Measurements from ENCODE around the gene TRIM62.

The TRIM62 gene

GRCh38 chr1:33221385-33221758 is 39.5 kb upstream of the TRIM62 start:
- H3K27me3 ChIP-seq (replicated peaks) = no peaks in the 10 kb centered on the region
- no peak for TF ChIP-seq CTCF (IDR thresholded peaks at IDR 0.05; ENCODE audit: low read depth, low read length, missing control alignments)
- H3K4me3 ChIP-seq (ENCODE audit: low read depth, low read length) = no peak overlapping the region
- H3K27ac ChIP-seq = no peak overlapping the region
- DNase-seq = no peak
- in situ Hi-C loops (cut with HindIII; ENCODE audit: low pct_ligation_motif_present, low sequenced_read_pairs) = no loop called here
- no peaks in the 10 kb centered on the region for H3K36me3 ChIP-seq (replicated peaks)

GRCh38 chr1:33220676-33221384 is 39.0 kb upstream of the TRIM62 start:
- Histone ChIP-seq H3K36me3 (replicated peaks) (no peaks in the 10 kb centered on the region), H3K27ac (no peak overlapping the region), H3K4me3 (ENCODE audit: low read depth, low read length) (no peak overlapping the region), H3K27me3 (replicated peaks) (no peaks in the 10 kb centered on the region)
- no peak for DNase-seq
- in situ Hi-C loops (cut with HindIII; ENCODE audit: low pct_ligation_motif_present, low sequenced_read_pairs) = no loop called here
- TF ChIP-seq CTCF (IDR thresholded peaks at IDR 0.05; ENCODE audit: low read depth, low read length, missing control alignments) = no peak

GRCh38 chr1:33219886-33220661 is 38.2 kb upstream of the TRIM62 start:
- no peak overlapping the region for H3K4me3 ChIP-seq (ENCODE audit: low read depth, low read length)
- H3K36me3 ChIP-seq (replicated peaks) = no peaks in the 10 kb centered on the region
- no peaks in the 10 kb centered on the region for H3K27me3 ChIP-seq (replicated peaks)
- DNase-seq = no peak
- in situ Hi-C loops (cut with HindIII; ENCODE audit: low pct_ligation_motif_present, low sequenced_read_pairs) = no loop called here
- TF ChIP-seq CTCF (IDR thresholded peaks at IDR 0.05; ENCODE audit: low read depth, low read length, missing control alignments) = peak; percentile 32
- H3K27ac ChIP-seq = no peak overlapping the region

GRCh38 chr1:33211972-33212371 is 30.1 kb upstream of the TRIM62 start:
- in situ Hi-C loops (cut with HindIII; ENCODE audit: low pct_ligation_motif_present, low sequenced_read_pairs) = no loop called here
- TF ChIP-seq CTCF (IDR thresholded peaks at IDR 0.05; ENCODE audit: low read depth, low read length, missing control alignments) = no peak
- no peaks in the 10 kb centered on the region for H3K36me3 ChIP-seq (replicated peaks)
- no peaks in the 10 kb centered on the region for H3K27me3 ChIP-seq (replicated peaks)
- DNase-seq = no peak
- no peak overlapping the region for H3K4me3 ChIP-seq (ENCODE audit: low read depth, low read length)
- H3K27ac ChIP-seq = no peak overlapping the region

GRCh38 chr1:33206340-33206739 is 24.5 kb upstream of the TRIM62 start:
- H3K27me3 ChIP-seq (replicated peaks) = peaks cover 8% of the 10 kb centered on the region
- H3K36me3 ChIP-seq (replicated peaks) = no peaks in the 10 kb centered on the region
- DNase-seq = no peak
- in situ Hi-C loops (cut with HindIII; ENCODE audit: low pct_ligation_motif_present, low sequenced_read_pairs) = no loop called here
- H3K4me3 ChIP-seq (ENCODE audit: low read depth, low read length) = no peak overlapping the region
- no peak for TF ChIP-seq CTCF (IDR thresholded peaks at IDR 0.05; ENCODE audit: low read depth, low read length, missing control alignments)
- H3K27ac ChIP-seq = no peak overlapping the region
